DOHH2 (cell line): ENCODE measurements around the gene GMDS.

ENCODE experiments used
- CTCF ChIP-seq: fragments of 200-600 bp; sonication (generic); IDR thresholded peaks from one replicate; pipeline ENCODE4 v1.5.1; 2014; ENCODE audit warnings: antibody characterized with exemption, mild to moderate bottlenecking, low read depth, low read length; ENCODE audit not compliant: poor library complexity, severe bottlenecking
- EZH2phosphoT487 ChIP-seq: fragments of 200-600 bp; sonication (generic); IDR thresholded peaks from 2 replicates; pipeline ENCODE4 v1.6.1; 2017; ENCODE audit warnings: borderline replicate concordance, mild to moderate bottlenecking, antibody characterized with exemption, low read length, moderate library complexity, mixed read lengths

- no peak for TF ChIP-seq EZH2phosphoT487
- TF ChIP-seq CTCF = no peak
Observed at GRCh38 chr6:1860756-1861348, 384.6 kb downstream of the GMDS start.
